ENCODE measurements around the gene MCM3AP.
"Not testable (repeated sequence)": the region's sequence is repeated elsewhere in the genome, so short reads cannot be mapped to it uniquely, and the experiment has no call there.

The MCM3AP gene

GRCh38 chr21:46200877-46201803 is 84.3 kb downstream of the MCM3AP start:
- not testable (repeated sequence) for DNase-seq

- DNase-seq = no peak
Observed at GRCh38 chr21:46199436-46200373, 85.7 kb downstream of the MCM3AP start.

GRCh38 chr21:46196733-46197132 is 88.7 kb downstream of the MCM3AP start:
- no peak for DNase-seq

GRCh38 chr21:46195595-46196195 is 89.7 kb downstream of the MCM3AP start:
- DNase-seq = no peak

- no peak for DNase-seq
Observed at GRCh38 chr21:46194374-46195334, 90.8 kb downstream of the MCM3AP start.

GRCh38 chr21:46193829-46194373 is 91.5 kb downstream of the MCM3AP start:
- DNase-seq = no peak

- no peak for DNase-seq
Observed at GRCh38 chr21:46191686-46192575, 93.5 kb downstream of the MCM3AP start.

- no peak for DNase-seq
Observed at GRCh38 chr21:46191257-46191685, 94.1 kb downstream of the MCM3AP start.

- no peak for DNase-seq
Observed at GRCh38 chr21:46190491-46191131, 94.8 kb downstream of the MCM3AP start.

GRCh38 chr21:46189959-46190490 is 95.4 kb downstream of the MCM3AP start:
- DNase-seq = no peak

- DNase-seq = no peak
Observed at GRCh38 chr21:46189213-46189958, 96.0 kb downstream of the MCM3AP start.

GRCh38 chr21:46188226-46189212 is 96.9 kb downstream of the MCM3AP start:
- peak; percentile 59 for DNase-seq

- DNase-seq = no peak
Observed at GRCh38 chr21:46187814-46188213, 97.6 kb downstream of the MCM3AP start.

- DNase-seq = no peak
Observed at GRCh38 chr21:46187261-46187660, 98.2 kb downstream of the MCM3AP start.

GRCh38 chr21:46185716-46186115 is 99.7 kb downstream of the MCM3AP start:
- DNase-seq = no peak

Data from NCI-H2029 (cell line).